HG02798 (cell line): ENCODE results near the gene RASSF5.

ENCODE experiments used
- ATAC-seq: cut with Tn5 transposase; IDR thresholded peaks from one replicate; pipeline ENCODE4 v1.9.1; 2021; ENCODE audit warnings: mild to moderate bottlenecking; ENCODE audit not compliant: unreplicated experiment, poor library complexity

RASSF5 gene

GRCh38 chr1:206581571-206581981 is 74.2 kb downstream of the RASSF5 start:
- no peak for ATAC-seq

- ATAC-seq = no peak
Measured at GRCh38 chr1:206582537-206582936, 75.2 kb downstream of the RASSF5 start.

- ATAC-seq = no peak
Measured at GRCh38 chr1:206582971-206583706, 75.8 kb downstream of the RASSF5 start.

GRCh38 chr1:206583707-206584648 is 76.6 kb downstream of the RASSF5 start:
- no peak for ATAC-seq

- ATAC-seq = no peak
Measured at GRCh38 chr1:206584683-206585082, 77.4 kb downstream of the RASSF5 start.

GRCh38 chr1:206586501-206587445 is 79.4 kb downstream of the RASSF5 start:
- no peak for ATAC-seq

GRCh38 chr1:206587904-206588303 is 80.6 kb downstream of the RASSF5 start:
- ATAC-seq = no peak

- no peak for ATAC-seq
Measured at GRCh38 chr1:206588492-206588891, 81.2 kb downstream of the RASSF5 start.

- no peak for ATAC-seq
Measured at GRCh38 chr1:206589206-206589605, 81.9 kb downstream of the RASSF5 start.

- peak; percentile 66 for ATAC-seq
Measured at GRCh38 chr1:206590025-206590758, 82.9 kb downstream of the RASSF5 start.

GRCh38 chr1:206591226-206591625 is 83.9 kb downstream of the RASSF5 start:
- ATAC-seq = no peak

GRCh38 chr1:206591696-206592095 is 84.4 kb downstream of the RASSF5 start:
- no peak for ATAC-seq

GRCh38 chr1:206593351-206593925 is 86.1 kb downstream of the RASSF5 start:
- ATAC-seq = no peak

GRCh38 chr1:206595581-206596318 is 88.4 kb downstream of the RASSF5 start:
- no peak for ATAC-seq

GRCh38 chr1:206596319-206596666 is 89.0 kb downstream of the RASSF5 start:
- ATAC-seq = no peak

- no peak for ATAC-seq
Measured at GRCh38 chr1:206600527-206600926, 93.2 kb downstream of the RASSF5 start.

GRCh38 chr1:206604861-206605260 is 97.5 kb downstream of the RASSF5 start:
- ATAC-seq = no peak

GRCh38 chr1:206606867-206607266 is 99.5 kb downstream of the RASSF5 start:
- ATAC-seq = no peak
